NCI-H82 treated with DMSO at 0.1 percent for 48 hours (cell line): ENCODE measurements around the gene MRPS5.
"Not testable (repeated sequence)": the region's sequence is repeated elsewhere in the genome, so short reads cannot be mapped to it uniquely, and the experiment has no call there.

Experiments
- DNase-seq: peaks from one replicate; lab custom pipeline; 2025; ENCODE audit not compliant: unreplicated experiment; lab: John Stamatoyannopoulos, UW

MRPS5 gene

GRCh38 chr2:95121407-95122196, at the start of gene MRPS5:
Gene MRPS5, minus strand, starts transcription at chr2:95121808. Its CDS starts 17 bp downstream, at chr2:95121791.
- DNase-seq, result peak; percentile 66

GRCh38 chr2:95166065-95166763, 44.6 kb upstream of the MRPS5 start:
- DNase-seq, result no peak

- DNase-seq, result peak; percentile 91
Observed at GRCh38 chr2:95165371-95166064, 43.9 kb upstream of the MRPS5 start, which contains the start of gene ZNF2. Gene ZNF2, plus strand, starts transcription at chr2:95165809. Its CDS starts 10,418 bp downstream, at chr2:95176227.

- DNase-seq, result no peak
Observed at GRCh38 chr2:95165030-95165370, 43.4 kb upstream of the MRPS5 start.

GRCh38 chr2:95159690-95160449, 38.3 kb upstream of the MRPS5 start, which contains the start of gene ZNF514:
Gene ZNF514, minus strand, starts transcription at chr2:95159848. Its CDS starts 6,595 bp downstream, at chr2:95153253.
- DNase-seq, result peak; percentile 14

DNA sequence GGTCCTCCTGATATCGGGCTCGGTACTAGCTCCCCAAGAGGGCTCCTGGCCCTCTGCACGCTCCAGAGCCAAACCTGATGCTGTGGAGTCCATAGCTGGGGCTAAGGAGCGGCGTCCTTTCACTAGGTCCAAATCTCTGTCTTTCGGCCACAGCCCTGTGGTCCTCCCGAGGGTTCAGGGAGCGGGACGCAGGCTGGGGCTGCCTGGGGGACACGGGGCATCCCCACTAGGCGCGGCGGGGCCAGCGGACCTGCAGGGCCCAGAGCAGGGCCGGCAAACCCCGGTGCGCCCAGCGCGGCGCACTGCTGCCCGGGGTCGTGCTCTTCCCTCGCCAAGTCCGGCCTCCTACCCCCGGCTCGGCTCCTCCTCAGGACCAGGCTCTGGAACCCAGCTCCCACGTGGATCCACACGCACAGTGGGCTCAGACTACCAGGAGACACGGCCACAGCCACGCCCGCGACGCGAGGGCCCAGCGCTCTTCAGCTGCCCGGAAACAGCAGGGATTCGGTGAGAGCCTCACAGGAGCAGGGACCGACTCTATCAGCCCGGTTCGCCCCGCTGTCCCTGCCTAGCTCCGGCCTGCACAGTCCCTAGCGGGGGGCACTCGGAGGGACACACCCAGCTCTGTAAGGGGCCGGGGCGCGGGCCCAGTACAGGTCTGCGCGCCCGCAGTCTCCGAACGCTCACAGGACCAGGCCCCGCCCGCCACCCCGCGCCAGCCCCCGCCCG, 37.4 kb upstream of the MRPS5 start:
- DNase-seq, result no peak

DNA sequence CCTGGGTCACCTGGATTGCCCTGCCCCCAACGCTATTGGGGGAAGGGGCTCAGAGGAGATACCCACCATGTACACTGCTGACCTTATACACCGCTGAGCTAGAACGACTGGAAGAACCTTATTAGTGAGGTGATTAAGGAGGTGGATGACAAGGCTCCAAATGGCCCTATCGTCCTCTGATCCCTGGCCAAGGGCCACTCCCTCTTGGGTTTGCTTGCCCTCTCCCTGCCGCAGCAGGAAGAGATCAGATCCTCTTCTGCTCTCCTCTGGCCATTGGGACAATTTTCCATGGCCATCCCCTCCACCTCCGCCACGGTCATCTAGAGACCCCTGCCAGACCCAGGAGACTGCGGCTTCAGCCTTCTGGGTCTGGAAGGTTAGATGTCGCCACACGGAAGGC, 36.8 kb upstream of the MRPS5 start:
- DNase-seq, result no peak

DNA sequence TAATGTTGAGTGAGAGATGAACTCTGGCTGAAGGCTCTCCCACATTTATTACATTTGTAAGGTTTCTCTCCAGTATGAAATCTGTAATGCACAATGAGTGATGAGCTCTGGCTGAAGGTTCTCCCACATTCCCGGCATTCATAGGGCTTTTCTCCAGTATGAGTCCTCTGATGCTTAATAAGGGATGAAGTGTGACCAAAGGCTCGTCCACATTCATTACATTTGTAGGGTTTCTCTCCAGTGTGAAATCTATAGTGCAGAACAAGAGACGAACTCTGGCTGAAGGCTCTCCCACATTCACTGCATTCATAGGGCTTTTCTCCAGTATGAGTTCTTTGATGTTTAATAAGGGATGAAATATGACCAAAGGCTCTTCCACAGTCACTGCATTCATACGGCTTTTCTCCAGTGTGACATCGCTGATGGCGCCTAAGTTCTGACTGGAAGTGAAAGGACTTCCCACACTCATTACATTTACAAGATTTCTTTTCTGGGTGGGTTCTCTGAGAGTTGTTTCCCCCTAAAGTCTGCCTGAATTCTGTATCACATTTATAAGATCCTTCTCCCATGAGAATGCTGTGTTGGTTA, 27.9 kb upstream of the MRPS5 start:
- no peak for DNase-seq

DNA sequence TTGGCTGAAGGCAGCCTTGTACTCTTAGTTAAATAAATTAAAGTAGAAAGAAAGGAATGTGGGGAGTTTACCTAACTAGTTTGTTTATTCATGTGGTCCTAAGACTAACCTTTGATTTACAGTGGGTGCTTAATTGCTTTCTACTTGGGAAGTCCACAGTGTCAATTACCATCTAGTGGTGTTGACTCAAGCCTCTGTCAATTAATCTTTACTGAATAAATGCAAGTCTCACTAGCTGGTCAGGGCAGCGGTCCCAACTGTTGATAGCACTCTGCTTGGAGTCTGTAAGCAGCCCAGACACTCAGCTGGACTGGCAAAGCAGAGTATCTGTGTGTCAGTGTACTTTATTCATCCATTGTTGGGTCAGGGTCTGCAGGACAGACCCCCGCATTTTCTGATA, 22.2 kb upstream of the MRPS5 start:
- DNase-seq, result no peak

GRCh38 chr2:95138702-95139101, 17.1 kb upstream of the MRPS5 start:
- no peak for DNase-seq

DNA sequence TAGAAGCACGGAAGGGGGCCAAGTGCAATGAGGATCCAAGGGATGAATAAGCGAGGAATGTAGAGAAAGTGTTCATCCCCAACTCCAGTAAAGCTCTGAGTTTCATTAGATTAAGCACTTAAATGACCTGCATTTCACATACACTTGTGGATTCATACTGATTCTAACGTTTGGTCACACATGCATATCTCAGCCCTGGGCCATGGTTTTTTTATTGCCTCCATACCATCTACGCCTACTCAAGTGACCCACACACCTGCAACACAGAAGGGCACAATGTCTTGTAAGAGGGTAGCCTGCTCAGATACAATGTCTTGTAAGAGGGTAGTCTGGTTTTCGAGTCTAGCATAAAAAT, 566 bp upstream of the MRPS5 start:
- no peak for DNase-seq

DNA sequence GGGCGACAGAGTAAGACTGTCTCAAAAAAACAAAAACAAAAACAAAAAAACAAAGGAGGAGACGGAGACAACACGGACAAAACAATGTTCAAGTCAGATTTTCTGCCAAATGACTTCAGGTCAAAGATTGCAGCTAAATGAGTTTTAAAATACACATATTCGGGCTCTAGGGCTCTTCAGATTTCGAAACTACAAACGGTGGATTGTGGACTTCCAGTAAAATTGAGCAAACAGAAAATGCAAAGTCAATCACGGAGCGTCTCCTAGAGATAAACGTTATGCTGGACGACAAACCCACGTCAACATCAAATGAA, 558 bp downstream of the MRPS5 start:
- DNase-seq, result no peak

DNA sequence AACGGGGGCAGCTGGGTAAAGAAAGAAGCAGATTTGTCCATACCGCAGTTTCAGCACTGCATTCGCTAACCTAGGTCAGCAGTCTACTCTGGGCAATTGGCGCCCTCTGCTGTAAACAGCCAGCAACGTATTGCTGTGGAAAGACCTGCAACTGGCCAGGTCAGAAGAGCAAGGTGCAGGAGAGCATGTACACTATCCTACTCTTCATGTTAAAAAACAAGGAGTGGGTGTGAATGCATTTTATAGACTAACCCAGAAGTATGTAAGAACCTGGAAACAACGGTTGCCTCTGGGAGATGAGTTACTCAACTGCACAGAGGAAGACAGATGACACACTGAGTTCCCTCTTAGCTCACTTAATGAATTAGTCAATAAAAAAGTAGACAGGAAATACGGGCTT, 6.2 kb downstream of the MRPS5 start:
- DNase-seq, result peak; percentile 21

GRCh38 chr2:95113464-95113863, 8.1 kb downstream of the MRPS5 start:
- DNase-seq, result no peak

- DNase-seq, result no peak
Observed at GRCh38 chr2:95110395-95110794, 11.2 kb downstream of the MRPS5 start.

- no peak for DNase-seq
Observed at GRCh38 chr2:95109260-95109659, 12.3 kb downstream of the MRPS5 start.

DNA sequence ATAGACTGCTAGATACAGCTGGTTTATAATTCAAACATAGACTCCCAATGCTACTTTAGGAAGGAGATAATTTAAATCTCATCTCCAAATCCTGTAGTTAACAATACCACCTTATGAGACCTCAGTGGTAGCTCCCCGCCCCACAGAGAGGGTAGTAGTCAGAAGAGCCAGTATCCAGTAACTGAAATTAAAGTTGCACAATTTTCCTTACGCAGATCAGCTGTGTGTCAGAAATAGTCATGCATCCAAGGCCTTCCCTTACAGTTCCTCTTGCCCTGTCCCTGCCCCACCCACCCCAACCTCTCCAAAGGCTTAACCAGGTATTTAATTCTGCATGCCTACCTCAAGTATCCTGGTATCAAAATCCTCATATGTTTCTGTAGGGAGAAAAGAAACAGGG, 15.5 kb downstream of the MRPS5 start:
- no peak for DNase-seq

GRCh38 chr2:95104606-95105005, 17.0 kb downstream of the MRPS5 start:
- DNase-seq, result no peak

DNA sequence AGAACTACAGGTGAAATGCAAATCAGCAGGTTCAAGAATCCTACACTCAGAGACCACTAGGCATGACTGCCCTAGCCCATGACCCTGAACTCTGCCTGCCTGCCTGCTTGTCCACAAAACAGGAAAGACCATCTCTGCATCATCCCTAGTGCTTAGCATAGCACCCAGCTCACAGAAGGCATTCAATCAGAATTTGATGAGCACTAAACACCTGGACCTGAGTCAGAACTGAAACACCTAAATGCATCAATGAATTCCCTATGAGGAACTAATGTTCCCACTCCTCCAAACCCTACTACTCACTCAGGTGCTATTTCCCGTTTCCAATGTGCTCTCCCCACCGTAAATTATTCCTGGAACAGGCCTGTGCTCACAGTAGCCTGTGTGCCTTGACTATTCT, 21.7 kb downstream of the MRPS5 start:
- no peak for DNase-seq

- DNase-seq, result not testable (repeated sequence)
Observed at GRCh38 chr2:95098273-95098672, 23.3 kb downstream of the MRPS5 start.
